ENCODE measurements around the gene CTNNBL1. TPM values are rescaled to one million over a fixed set of nuclear protein-coding genes. Genes with fewer than 3 reads are reported as not detected.
A peak's percentile ranks its signal among the peaks of the same experiment; 100 is the strongest.

Gene CTNNBL1
- total RNA-seq, 1 donor from 2014 or later: 63.4 TPM

DNA sequence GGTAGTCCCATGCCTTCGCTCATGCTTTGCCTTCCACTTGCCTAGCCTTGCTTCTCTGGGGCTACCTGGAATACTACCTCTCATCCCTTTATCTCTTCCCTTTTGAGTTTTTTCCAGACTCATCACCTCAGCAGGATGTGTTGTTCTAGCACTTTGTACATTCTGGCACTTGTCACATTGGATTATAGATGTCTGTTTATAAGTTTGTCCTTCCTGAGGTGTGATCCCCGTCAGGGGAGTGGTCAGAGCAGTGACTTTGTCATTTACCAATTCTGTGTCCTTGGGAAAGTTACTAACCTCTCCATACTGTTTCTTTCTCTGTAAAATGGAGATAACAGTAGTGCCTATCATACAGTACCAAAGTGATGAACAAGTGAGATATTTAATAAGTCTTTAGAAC is 66.5 kb downstream of the CTNNBL1 start:
- intact Hi-C loops (cut with micrococcal nuclease): no loop called here
- DNase-seq (no peak), ATAC-seq (peak; percentile 64)

GRCh38 chr20:37762716-37763485 is 69.1 kb downstream of the CTNNBL1 start:
- intact Hi-C loops (cut with micrococcal nuclease): no loop called here
- ATAC-seq (no peak), DNase-seq (no peak)

DNA sequence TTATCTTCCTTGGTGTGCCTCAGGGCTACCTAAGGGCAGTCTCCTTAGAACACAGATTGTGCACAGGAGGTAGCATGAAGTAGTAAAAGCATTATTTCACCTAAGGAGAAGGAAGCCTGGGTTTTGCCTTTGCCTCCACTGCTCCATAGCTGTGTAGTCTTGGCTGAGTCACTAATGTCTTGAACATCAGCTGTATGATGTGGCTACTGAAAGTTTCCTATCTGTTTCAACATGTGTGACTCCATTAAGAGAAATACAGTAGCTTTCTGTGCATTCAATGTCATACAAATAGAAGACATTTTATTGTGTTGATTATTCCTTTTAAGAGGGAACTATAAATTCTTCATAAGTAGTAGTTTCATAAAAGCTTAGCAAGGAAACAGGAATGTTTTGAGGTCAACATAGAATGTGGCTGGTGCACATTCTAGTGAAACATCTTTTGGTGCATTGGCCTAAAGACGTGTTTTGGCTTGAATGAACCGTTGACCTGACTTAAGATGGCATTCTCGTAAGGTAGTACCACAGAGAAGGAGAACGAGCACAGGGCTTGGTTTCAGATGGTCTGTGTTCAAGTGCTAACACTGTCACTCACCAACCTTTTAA is 70.6 kb downstream of the CTNNBL1 start:
- intact Hi-C loops (cut with micrococcal nuclease): no loop called here
- no peak for DNase-seq
- no peak for ATAC-seq

DNA sequence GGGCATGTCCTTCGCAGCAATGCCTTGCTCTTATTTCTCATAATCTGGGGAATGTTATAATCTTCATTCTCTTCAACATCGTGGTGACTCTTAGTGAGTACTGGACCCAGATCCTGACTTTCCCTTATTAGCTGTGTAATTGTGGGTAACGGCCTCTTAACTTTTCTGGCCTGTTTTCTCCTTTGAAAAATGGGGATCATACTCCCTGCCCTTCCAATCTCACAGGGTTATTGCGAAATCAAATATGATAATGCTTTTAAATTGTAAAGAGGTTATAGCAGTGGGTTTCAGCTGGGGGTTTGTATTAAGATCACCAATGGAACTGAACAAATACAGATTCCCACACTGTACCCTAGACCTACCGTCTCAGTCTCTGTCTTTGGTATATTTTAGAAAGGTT is 77.1 kb downstream of the CTNNBL1 start:
- ATAC-seq: no peak
- intact Hi-C loops (cut with micrococcal nuclease): no loop called here
- DNase-seq: no peak

DNA sequence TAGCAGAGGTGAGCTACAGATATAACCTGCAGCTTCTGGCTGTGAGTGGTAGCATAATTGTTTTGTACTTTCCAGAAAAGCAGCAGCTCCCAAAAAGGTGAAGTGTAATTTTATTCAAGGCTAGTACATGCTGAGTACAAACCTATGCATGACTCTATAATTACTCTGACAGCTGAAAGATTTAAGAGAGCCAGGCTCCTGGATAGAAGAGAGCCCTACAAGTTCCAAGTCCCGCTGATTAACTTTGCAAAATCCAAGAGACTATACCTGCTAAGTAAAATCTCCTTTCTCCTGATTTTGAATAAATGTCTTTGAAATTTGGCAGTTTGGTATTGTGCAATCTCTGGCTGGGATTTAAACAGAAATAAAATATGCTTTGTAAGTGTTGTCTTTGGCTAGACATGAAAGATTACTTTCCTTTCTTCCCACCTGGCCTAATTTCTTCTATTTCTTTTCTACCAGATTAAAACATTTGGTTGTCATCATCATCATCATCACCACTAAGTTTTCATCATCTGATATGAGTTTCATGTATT is 79.5 kb downstream of the CTNNBL1 start:
- no peak for DNase-seq
- intact Hi-C loops (cut with micrococcal nuclease): no loop called here
- ATAC-seq: peak; percentile 52

- DNase-seq (no peak), ATAC-seq (no peak)
- intact Hi-C loops (cut with micrococcal nuclease): no loop called here
Observed at GRCh38 chr20:37774156-37774555, 80.3 kb downstream of the CTNNBL1 start.

DNA sequence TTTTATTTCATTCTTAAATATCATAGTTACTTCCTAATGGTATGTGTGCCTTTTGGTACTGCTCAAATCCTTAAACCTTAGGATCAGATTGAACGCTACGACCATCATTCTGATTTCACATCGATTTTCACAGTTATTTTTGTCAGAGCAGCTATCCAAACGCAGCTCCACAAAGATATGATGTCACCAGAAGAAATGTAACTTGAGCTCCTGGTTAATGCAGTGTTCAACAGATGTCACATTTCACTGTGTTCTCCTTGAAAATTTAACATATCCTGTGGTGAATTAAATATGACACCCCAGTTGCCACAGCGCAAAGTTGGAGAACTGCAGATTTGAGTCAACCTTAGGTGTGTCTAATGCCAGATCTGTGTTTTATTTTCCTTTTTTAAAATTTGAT is 81.4 kb downstream of the CTNNBL1 start:
- intact Hi-C loops (cut with micrococcal nuclease): no loop called here
- no peak for DNase-seq
- no peak for ATAC-seq

DNA sequence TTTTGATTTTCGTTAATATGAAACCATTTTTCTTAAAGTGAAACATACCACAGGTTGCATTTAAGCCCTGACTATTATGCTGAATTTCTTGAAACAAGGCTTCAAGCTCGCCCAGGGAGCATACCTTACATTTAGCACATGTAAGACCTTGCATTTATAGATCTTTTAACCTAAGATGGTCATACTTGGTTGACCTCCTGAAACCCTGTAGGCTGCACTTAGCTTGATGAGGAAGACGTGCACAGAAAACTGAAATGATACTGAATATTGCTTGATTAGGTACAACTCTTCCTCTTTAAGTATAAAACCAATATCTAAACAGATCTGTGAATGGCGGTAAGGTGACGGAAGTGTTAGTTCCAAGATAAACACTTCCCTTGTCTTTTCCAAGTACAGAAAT is 82.2 kb downstream of the CTNNBL1 start:
- ATAC-seq (no peak), DNase-seq (no peak)
- intact Hi-C loops (cut with micrococcal nuclease): no loop called here

GRCh38 chr20:37776526-37776925 is 82.7 kb downstream of the CTNNBL1 start:
- no peak for ATAC-seq
- no peak for DNase-seq
- intact Hi-C loops (cut with micrococcal nuclease): no loop called here

GRCh38 chr20:37777012-37777950 is 83.5 kb downstream of the CTNNBL1 start:
- intact Hi-C loops (cut with micrococcal nuclease): no loop called here
- ATAC-seq (no peak), DNase-seq (no peak)

DNA sequence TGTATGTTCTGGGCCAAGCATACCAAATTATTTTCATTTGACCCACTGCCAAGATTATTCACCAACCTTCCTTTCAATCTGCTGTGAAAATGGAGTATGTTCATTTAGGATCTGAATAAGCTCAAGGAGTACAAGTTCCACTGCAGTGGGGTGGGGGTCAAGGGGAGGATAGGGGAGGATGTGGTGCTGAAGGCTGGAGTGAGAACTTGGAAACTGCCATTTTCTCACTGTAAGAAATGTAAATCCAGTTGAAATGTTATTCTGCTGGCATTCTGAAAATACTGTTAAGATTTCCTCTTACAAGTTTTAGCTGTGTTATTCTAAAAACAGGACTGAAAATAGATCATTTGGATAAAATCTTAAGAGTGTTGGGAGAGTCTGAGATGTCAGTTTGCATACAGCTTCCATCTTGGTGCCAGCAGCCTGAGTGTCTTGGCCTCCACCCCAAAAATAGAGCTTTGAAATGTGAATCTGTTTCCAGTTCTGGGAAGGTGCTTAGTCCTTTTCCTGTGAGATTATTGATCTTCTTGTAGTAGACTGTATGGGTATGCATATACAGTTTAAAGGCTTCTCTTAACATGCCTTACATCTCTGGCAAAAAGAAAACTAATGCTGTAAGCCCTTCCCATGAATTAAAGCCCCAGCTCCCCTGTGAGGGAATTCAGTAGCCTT is 84.3 kb downstream of the CTNNBL1 start:
- intact Hi-C loops (cut with micrococcal nuclease): no loop called here
- ATAC-seq (no peak), DNase-seq (no peak)

DNA sequence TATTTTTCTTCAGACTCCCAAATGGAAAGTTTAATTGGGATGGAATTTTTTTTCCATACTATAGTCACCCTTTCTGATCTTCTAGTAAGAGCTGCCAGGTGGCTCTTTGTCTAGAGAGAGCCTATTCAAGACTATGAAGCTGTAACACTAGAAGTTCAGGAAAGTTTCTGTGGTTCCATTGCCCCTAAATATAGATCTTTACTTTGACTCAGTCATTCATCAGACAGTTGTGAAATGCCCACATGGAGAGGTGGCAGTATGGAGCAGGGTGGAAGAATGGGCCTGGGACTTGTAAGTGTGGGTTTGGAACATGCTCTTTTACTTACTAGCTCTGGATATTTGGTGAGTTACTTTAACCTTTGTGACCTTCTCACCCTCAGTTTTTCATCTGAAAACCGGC is 87.8 kb downstream of the CTNNBL1 start:
- DNase-seq: no peak
- no peak for ATAC-seq
- intact Hi-C loops (cut with micrococcal nuclease): no loop called here

DNA sequence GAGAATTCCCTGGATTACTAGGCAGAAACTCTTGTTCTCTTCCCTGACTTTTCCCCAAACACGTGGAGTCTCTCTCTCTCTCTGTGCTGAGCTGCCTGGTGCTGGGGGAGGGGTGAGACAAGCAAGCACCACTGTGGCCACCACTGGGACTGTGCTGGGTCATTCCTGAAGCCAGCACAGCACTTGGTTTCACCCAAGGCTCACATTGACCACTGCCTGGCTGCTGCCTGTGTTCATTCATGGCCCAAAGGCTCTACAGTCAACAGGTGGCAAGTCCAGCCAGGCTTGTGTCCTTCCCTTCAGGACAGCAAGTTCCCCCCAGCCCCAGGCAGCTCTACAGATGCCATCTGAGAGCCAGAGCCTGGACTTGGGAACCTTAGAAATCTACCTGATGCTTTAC is 92.2 kb downstream of the CTNNBL1 start:
- ATAC-seq (no peak), DNase-seq (no peak)
- intact Hi-C loops (cut with micrococcal nuclease): no loop called here

- ATAC-seq: no peak
- DNase-seq: no peak
- intact Hi-C loops (cut with micrococcal nuclease): no loop called here
Observed at GRCh38 chr20:37789408-37789807, 95.6 kb downstream of the CTNNBL1 start.

- DNase-seq (no peak), ATAC-seq (no peak)
- intact Hi-C loops (cut with micrococcal nuclease): no loop called here
Observed at GRCh38 chr20:37790900-37791299, 97.1 kb downstream of the CTNNBL1 start.

GRCh38 chr20:37796121-37796520 is 102.3 kb downstream of the CTNNBL1 start:
- ATAC-seq: peak; percentile 23
- DNase-seq: no peak
- intact Hi-C loops (cut with micrococcal nuclease): no loop called here

DNA sequence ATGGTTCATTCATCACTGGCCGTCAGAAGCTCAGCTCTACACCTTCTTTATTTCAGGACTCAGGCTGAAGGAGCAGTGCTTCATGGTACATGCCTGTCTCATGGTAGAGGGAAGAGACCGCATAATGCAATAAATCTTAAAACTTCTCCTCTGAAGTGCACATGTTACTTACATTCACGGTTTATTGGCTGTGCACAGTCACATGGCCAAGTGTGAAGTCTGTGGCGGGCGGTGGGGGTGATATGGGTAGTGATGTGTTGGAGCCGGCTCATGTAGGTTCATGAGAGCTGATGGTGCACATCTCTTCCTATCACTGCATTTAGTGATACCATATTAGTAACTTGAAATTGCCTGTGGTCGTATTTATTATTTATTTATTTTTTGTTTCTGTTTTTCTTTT is 102.9 kb downstream of the CTNNBL1 start:
- no peak for ATAC-seq
- DNase-seq: no peak
- intact Hi-C loops (cut with micrococcal nuclease): no loop called here

GRCh38 chr20:37797669-37798175 is 103.9 kb downstream of the CTNNBL1 start:
- ATAC-seq (no peak), DNase-seq (no peak)
- intact Hi-C loops (cut with micrococcal nuclease): no loop called here

DNA sequence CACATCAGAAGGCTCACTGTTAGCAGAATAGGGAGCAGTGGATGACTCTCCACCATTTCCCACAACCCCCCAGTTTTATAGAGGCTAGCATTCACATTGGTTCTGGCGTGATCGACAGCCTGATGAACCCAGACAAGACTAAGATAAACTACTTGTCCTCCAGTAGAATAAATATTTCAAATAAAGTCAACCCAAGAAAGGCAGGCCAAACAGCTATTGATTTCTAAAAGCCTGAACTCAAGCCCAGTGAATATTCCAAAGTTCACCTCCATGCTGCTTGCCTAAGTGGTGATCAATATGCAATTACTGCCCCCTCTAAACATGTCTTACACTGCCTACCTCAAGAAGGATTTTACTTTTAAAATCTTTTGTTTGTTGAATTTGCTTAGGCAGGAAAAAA is 104.5 kb downstream of the CTNNBL1 start:
- DNase-seq (no peak), ATAC-seq (no peak)
- intact Hi-C loops (cut with micrococcal nuclease): no loop called here

Data from left ventricle myocardium superior (tissue), 1 donor.